Gastrocnemius medialis (tissue), 4 donors: ENCODE measurements around the gene CFAP54.

Experiments used
- CTCF ChIP-seq, 5 experiments: fragments of 450-650 bp in 3 of 5; fragments of 200-600 bp in 2 of 5; sonication (generic) in 2 of 5; IDR thresholded peaks in 4 of 5; conservative IDR thresholded peaks in 1 of 5; 1 replicate in 4 of 5; 2 replicates in 1 of 5; pipeline ENCODE4 v1.5.1; 2016 to 2019; ENCODE audit warnings: antibody characterized with exemption in 5 of 5, mild to moderate bottlenecking in 3 of 5, moderate library complexity in 3 of 5
- POLR2A ChIP-seq, 2 donors: fragments of 450-650 bp; IDR thresholded peaks; one replicate each; pipeline ENCODE4 v1.6.1; 2017; ENCODE audit warnings: antibody characterized with exemption in 2 of 2, mild to moderate bottlenecking in 2 of 2, moderate library complexity in 2 of 2

GRCh38 chr12:96752211-96752610 lies 262.8 kb downstream of the CFAP54 start:
- TF ChIP-seq CTCF (IDR thresholded peaks at IDR 0.05 in 4 of 5, conservative IDR thresholded peaks at IDR 0.05 in 1 of 5) (no peak), POLR2A (IDR thresholded peaks at IDR 0.05) (no peak)
